Pons (tissue), 1 donor: ENCODE data around the gene LRRC75B.
"Not testable (repeated sequence)": the region's sequence is repeated elsewhere in the genome, so short reads cannot be mapped to it uniquely, and the experiment has no call there.

Experiments used
- DNase-seq: peaks from one replicate; pipeline ENCODE4 v3.0.0-alpha.2; 2016; ENCODE audit warnings: low spot score

LRRC75B gene

DNA sequence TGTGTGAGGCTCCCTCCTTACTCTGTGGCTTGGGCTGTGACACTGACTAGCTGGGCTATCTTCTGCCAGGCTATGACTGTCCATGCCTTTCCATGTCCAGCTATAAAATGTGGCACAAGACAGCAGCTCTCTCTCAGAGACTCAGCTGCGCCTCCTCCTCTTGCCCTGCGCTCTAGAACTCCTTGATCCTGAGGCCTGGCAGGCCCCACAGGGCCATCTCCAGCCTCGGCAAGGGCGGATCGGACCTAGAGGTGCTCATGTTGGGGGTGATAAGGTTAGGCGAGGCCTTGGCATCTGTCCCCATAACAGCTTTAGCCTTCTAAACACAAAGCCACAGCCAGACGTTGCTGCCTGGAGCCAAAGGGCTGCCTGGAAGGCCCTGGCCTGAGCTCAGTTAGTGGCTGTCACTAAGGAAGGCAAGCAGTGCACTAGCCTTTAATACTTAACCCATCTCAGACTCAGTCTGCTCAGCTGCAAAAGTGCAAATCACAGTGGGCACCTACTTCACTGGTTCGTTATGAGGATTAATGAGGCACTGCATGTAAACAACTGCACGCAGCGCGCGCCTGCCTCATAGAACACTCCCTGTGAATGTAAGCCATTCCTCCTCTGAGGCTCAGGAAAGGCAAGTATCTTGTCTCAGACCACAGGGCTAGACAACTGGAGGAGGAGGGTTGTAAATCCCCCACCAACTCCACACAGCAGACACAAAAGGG lies 39.1 kb downstream of the LRRC75B start:
- DNase-seq, result peak; percentile 33

DNA sequence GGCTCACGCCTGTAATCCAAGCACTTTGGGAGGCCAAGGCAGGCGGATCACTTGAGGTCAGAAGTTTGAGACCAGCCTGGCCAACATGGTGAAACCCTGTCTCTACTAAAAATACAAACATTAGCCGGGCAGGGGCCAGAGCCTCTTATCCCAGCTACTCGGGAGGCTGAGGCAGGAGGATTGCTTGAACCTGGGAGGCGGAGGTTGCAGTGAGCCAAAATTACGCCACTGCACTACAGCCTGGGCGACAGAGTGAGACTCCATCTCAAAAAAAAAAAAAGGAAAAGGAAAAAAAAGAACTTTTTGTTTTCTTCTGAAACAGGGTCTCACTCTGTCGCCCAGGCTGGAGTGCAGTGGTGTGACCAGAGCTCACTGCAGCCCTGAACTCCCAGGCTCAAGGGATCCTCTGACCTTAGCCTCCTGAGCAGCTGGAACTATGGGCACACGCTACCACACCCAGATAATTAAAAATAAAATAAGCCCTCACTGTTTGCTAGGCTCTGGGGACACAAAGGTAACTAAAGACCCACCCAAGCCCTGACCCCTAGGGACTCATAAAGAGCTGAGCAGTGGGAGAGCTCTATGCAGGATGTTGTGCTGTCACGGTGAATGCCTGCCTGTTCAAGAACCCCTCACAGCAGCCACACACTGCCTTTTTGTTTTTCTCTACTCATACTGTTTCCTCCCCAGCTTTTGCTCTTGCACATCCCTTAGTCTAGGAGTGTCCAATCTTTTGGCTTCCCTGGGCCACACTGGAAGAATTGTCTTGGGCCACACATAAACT lies 40.2 kb downstream of the LRRC75B start:
- not testable (repeated sequence) for DNase-seq

GRCh38 chr22:24550902-24551435 lies 41.9 kb downstream of the LRRC75B start:
- no peak for DNase-seq

- DNase-seq, result no peak
Observed at GRCh38 chr22:24550028-24550901, 42.6 kb downstream of the LRRC75B start.

DNA sequence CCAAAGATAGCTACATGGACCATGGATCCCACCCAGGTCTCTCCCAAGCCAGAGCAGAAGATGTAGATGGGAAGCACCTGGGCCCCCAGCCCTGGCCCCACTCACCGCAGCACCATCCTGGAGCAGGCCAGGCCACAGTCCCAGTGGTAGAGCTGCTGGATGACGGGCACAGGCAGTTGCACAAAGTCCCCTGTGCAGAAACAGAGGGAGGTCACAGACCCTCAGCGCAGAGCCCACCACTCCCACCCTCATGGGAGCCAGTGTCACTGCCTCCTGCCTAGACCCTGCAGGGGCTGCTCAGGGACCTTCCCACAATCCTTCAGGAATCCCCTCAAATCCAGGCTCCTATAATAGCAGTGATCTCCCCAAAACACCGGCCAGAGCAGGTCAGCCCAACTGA lies 44.1 kb downstream of the LRRC75B start:
- no peak for DNase-seq

DNA sequence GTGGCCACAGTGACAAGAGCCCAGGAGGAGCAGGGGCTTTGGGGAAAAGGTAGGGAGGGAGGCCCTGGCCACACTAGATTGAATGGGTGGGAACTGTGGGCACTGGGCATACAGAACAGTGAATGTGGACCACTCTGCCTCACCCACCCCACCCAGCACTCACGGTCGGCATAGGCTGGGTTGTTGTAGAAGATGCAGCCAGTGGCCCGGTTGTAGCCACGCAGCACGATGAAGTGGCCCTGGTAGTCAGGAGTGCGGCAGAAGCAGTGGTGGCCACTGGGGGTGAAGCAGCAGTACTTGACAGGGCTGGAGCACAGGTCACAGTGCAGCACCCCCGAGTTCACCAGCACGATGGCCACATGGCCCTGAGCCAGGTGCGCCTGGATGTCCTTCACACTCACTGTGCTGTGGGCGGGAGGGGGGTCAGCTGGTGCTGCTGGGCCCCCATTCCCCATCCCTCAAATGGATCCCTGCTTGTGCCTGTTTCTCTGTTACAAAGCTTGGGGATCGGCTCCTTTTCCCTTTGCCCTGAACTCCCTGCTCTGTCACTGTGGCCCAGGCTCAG lies 49.1 kb downstream of the LRRC75B start:
- DNase-seq, result no peak

DNA sequence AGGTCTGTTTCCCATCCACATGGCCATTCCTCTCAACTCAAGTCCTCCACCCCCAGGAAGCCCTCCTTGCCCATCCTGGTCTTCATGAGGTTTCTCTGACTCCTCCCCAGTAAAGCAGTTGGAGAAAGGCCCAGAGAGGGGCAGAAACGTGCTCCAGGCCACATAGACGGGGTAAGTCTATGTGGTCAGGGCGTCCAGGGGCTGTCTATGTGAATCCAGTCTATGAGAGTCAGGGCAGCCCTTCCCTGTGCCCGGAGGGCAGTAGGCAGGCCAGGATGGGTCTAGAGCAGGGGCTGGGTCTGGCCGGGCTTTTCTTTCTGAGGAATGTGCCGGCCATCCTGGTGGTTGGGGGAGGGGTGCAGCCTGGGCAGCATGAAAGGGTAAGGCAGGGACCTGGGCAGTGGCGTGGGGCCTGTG lies 49.7 kb downstream of the LRRC75B start:
- DNase-seq, result no peak

DNA sequence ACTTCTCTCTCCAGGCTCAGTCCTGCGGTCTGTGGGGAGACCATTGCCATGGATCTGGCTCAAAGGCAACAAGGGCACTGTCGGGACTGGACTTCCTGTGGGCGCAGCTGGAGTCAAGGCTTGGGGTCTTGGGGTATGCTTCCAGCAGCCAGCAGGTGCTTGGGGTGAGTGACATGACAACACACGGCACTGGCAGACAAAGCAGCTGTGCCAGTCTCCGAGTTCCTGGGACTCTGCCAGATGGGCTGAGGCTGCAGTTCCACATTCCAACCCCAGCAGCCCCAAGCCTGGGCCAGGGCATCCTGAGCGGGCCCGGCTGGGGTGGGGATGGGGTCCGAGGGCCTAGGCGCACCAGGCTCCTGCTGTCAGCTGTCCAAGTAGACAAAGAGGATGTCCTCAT lies 50.2 kb downstream of the LRRC75B start:
- DNase-seq, result peak; percentile 60

DNA sequence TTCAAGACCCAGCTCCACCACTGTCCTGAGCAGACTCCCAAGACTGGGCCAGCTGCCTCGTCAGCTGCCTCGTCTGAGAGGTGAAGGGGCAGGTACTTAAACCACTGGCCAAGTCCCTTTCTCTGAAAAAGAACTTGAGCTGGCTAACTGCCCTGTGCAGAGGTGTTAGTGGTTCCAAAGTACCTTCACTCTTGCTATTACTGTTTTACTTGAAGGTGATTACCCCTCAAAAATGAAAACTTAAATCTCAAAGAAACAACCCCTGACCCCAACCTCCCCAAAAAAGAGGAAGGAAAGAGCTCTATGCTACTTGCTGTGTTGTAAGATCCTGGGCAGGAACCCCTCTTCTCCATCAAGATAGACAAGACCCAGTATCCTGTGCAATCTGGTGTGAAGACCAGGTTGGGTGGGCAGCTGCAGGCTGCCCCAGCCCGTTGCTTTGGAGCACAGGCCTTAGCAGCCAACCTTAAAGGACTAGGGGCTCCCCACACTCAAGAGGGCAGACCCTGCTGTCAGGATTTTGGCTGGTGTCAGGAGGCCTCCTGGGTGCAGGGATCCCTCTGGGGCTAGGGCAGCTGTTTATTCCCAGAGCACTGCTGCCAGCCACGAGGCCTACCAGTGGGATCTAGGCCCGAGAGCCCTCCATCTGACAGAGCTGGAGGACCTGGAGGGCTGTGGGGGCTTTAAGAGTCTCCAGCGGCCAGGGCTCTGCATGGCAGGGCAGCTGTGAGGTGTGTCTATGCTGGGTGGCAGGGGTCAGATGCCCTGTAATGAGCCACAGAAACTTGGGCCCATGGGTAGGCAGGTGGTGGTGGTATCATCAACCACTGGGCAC lies 51.0 kb downstream of the LRRC75B start:
- no peak for DNase-seq

GRCh38 chr22:24540470-24540869 lies 52.4 kb downstream of the LRRC75B start:
- DNase-seq, result no peak

GRCh38 chr22:24536089-24536488 lies 56.8 kb downstream of the LRRC75B start:
- DNase-seq, result no peak
